Measurements from ENCODE around the gene TKTL2.

- TF ChIP-seq, protein P1, sequence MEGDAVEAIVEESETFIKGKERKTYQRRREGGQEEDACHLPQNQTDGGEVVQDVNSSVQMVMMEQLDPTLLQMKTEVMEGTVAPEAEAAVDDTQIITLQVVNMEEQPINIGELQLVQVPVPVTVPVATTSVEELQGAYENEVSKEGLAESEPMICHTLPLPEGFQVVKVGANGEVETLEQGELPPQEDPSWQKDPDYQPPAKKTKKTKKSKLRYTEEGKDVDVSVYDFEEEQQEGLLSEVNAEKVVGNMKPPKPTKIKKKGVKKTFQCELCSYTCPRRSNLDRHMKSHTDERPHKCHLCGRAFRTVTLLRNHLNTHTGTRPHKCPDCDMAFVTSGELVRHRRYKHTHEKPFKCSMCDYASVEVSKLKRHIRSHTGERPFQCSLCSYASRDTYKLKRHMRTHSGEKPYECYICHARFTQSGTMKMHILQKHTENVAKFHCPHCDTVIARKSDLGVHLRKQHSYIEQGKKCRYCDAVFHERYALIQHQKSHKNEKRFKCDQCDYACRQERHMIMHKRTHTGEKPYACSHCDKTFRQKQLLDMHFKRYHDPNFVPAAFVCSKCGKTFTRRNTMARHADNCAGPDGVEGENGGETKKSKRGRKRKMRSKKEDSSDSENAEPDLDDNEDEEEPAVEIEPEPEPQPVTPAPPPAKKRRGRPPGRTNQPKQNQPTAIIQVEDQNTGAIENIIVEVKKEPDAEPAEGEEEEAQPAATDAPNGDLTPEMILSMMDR (IDR thresholded peaks at IDR 0.05) = no peak
- TF ChIP-seq TCF7L2 (IDR thresholded peaks at IDR 0.05; ENCODE audit: low read depth, low read length) (no peak), POLR2AphosphoS5 (IDR thresholded peaks at IDR 0.05; ENCODE audit: low read depth, low read length) (no peak), SIN3A (IDR thresholded peaks at IDR 0.05; ENCODE audit: borderline replicate concordance, insufficient read depth, low read depth, low read length) (no peak)
These were observed 41.6 kb upstream of the TKTL2 start for GRCh38 chr4:163515198-163515597.

All from Panc1 (cell line).